ENCODE measurements around the gene NAA20.

Gene NAA20

GRCh38 chr20:19991308-19991707 is 25.9 kb upstream of the NAA20 start:
- TF ChIP-seq CTCF (IDR thresholded peaks at IDR 0.05; ENCODE audit: low read depth, low read length) = no peak
- no peak overlapping the region for H3K4me3 ChIP-seq (ENCODE audit: low read depth, low read length)

- no peak for TF ChIP-seq CTCF (IDR thresholded peaks at IDR 0.05; ENCODE audit: low read depth, low read length)
- no peak overlapping the region for H3K4me3 ChIP-seq (ENCODE audit: low read depth, low read length)
Measured at GRCh38 chr20:19991854-19992253, 25.3 kb upstream of the NAA20 start.

GRCh38 chr20:19992996-19993908 is 23.9 kb upstream of the NAA20 start:
- TF ChIP-seq CTCF (IDR thresholded peaks at IDR 0.05; ENCODE audit: low read depth, low read length) = no peak
- peak overlapping the region; percentile 39 for H3K4me3 ChIP-seq (ENCODE audit: low read depth, low read length)

- no peak for TF ChIP-seq CTCF (IDR thresholded peaks at IDR 0.05; ENCODE audit: low read depth, low read length)
- peak overlapping the region; percentile 39; the same call in 1 of the 2 replicates for H3K4me3 ChIP-seq (ENCODE audit: low read depth, low read length)
Measured at GRCh38 chr20:19993958-19994669, 23.0 kb upstream of the NAA20 start.

GRCh38 chr20:19995220-19995863 is 21.8 kb upstream of the NAA20 start:
- peak; percentile 56 for TF ChIP-seq CTCF (IDR thresholded peaks at IDR 0.05; ENCODE audit: low read depth, low read length)
- H3K4me3 ChIP-seq (ENCODE audit: low read depth, low read length) = no peak overlapping the region

GRCh38 chr20:19996222-19996621 is 20.9 kb upstream of the NAA20 start:
- no peak overlapping the region for H3K4me3 ChIP-seq (ENCODE audit: low read depth, low read length)
- TF ChIP-seq CTCF (IDR thresholded peaks at IDR 0.05; ENCODE audit: low read depth, low read length) = no peak
